ENCODE measurements around the gene KBTBD2.
A peak's percentile ranks its signal among the peaks of the same experiment; 100 is the strongest.
"Not testable (repeated sequence)": the region's sequence is repeated elsewhere in the genome, so short reads cannot be mapped to it uniquely, and the experiment has no call there.

Gene KBTBD2

DNA sequence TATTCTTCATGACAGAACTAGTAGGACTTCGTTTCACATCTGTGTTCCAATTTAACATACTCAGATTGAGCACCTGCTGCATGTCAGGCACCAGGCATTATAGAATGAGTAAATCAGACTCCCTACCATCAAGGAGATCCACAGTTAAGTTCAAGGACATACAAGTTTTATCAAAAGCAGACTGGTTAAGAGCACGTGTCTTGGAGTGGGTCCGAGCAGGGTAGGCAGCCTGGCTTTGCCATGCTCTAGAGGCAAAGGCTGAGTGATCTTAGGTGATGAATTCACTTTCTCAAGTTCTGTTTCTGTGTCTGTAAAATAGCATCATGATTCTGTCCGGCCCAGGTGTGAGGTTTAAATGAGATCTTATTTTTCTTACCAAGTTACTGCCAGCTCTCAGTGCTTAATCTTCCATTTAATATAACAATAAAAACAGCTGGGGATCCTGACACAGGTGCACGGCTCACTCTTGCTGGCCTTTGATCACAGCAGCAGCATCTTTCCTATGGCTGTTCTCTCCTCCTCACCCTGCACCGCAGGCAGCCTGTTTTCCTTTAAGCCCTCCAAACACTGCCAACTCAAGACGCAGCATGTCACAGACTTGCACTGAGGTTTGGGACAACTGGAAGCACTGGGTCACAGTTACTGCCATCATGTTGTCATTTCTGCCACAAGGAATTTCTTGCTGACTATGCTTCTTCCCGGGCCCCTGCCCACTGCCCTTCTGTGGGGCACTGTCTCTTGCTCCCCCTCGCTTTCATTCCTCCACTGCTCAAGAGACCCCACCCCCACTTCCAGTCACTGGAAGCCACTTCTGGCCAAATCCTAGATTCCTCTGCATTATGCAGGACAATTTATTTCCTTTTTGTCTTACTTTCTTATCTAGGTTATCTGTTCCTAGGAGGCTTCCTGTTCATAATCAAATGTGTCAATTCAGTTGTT, 35.5 kb downstream of the KBTBD2 start:
- DNase-seq (ENCODE audit: low read depth in 2 of 2): not testable (repeated sequence)

DNA sequence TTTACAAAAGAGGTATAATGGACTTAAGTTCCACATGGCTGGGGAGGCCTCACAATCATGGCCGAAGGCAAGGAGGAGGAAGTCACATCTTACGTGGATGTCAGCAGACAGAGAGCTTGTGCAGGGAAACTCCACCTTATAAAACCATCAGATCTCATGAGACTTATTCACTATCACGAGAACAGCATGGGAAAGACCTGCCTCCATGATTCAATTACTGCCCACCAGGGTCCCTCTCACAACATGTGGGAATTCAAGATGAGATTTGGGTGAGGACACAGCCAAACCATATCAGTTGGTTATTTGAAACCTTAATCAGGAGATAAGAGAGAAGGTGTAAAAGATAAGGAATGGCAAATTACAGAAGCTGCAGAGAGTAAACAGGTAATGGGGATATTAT, 40.9 kb downstream of the KBTBD2 start:
- DNase-seq (ENCODE audit: low read depth in 2 of 2): not testable (repeated sequence)

DNA sequence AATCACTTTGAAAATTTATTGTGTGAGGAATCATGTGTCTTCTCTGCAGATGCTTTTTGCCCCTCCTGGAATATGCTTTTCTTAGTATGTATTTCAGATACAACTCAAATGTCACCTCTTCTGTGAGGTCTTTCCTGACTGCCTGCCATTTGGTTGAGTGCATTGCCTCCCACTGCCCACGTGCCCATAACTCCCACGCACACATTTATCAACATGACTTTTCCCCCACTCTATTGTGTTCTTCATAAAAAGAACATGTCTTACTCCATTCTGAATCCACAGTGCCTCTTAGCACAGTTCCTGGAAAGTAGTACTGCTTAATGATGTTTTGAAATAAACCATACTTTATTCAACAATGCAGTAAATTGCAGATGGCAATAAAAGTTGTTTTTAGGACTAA, 42.9 kb downstream of the KBTBD2 start:
- DNase-seq (ENCODE audit: low read depth in 2 of 2): not testable (repeated sequence)

DNA sequence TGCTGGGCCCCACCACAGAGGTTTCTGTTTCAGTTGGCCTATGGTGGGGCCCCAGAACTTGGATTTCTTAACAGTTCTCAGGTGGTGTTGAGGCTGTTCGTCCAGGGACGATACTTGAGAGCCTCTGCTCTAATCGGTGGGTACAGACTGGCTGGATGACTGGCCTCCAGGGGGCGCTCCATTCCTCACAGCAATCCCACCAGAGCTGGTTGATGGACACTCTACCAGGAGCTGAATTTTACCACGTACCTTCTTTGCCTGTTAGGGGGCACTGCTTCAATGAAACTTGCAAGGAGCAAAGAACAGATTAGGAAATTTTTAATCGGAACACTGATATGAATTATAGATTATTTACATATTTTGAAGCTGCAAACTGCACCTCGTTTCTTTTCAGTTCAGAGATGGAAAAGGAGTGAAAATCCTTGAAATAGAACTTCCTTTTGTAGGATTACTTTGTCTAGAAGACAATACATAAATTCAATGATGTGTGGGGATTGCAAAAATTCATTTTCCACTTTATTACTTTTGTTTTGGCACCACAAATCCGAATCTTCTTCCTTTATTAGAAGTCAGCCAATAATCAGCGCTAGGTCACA, 44.8 kb downstream of the KBTBD2 start:
- DNase-seq (ENCODE audit: low read depth in 2 of 2): peak; percentile 86 to 90

DNA sequence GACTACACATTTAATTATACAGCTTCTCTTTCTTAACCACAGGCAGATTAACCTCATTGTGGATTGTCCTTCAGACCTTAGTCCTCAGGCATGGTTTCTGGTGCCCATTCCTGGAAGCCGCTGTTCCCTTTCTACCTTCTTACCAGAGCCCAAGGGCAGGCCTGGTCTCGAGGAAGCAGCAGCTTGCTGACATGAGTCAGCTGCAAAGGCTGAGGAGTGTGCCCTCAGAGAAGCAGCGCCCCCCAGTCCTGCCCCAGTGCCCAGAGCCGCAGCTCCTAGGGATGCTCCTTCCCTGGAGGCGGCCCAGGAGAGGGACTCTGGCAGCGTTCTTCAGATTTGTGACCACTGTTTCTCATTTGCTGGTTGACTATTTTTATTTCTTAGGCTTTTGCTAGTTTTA, 46.8 kb downstream of the KBTBD2 start:
- not testable (repeated sequence) for DNase-seq (ENCODE audit: low read depth in 2 of 2)

DNA sequence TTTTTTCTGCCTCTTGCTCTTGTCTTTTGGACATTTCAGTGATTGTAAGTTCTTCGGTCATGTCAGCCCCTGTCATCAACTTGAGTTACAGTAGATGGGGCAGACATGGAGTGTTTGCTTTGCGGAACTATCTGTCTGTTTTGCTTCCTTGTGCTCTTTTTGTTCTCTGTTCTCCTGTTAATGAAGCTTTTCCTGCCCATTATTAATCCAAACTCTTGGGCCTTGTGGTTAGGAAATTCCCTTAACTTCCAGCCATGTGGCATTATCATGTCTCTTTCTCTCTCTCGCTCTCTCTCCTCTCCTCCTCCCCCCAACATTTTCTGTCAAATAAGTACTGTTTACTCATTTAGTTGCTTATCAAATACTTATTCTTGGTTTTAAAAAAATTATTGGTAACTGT, 47.8 kb downstream of the KBTBD2 start:
- not testable (repeated sequence) for DNase-seq (ENCODE audit: low read depth in 2 of 2)

DNA sequence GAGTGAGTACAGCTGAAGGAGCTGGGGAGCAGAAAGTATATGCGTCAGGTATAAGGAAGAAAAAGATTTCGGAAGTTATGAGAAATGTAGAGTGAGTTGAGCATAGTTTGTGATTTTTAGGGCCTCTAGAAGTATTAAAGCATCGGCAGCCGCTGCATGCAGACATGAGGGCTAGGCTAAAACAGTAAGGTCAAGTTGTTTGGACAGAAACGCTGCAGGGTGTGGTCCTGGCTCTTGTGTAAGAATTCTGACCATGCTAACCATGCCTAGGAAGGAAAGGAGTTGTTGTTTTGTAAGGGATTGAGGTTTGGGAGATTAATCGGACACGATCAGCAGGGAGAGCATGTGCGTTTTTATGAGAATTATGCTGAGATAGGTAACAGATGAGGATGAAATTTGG, 51.7 kb downstream of the KBTBD2 start:
- DNase-seq (ENCODE audit: low read depth in 2 of 2): not testable (repeated sequence)

DNA sequence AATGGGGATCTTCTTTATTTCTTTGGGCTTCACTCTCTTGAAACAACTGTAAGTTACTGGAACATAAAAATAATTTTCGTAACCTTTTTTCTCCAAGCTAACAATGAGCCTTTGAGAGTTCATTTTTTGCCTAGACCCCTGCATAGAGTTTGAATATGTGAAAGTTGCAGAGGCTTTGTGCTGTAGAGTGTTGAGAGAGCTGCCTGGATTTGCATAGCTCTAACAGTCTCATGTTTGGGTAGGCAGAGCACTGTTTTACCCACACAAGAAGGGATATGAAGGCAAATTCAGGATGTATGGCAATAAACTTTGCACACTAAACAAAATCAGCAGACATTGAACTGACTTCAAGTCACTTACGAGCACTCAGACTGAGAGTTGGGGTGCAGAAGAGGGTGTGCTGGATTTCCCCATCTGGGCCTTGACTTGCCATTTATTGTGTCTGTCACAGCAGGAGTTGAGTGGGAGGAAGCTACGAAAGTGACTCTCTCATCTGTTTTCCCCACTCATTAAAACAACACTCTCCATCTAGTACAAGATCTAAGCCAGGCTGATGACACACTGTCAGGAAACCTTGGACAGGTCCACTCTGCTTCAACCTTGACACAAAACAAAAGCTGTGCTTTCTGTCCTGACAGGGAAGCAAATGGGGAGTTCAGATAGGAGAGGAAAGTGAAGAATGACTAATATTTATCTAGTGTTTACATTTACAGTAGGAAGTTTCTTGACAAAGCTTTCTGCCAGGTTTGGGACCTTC, 62.4 kb downstream of the KBTBD2 start:
- DNase-seq (ENCODE audit: low read depth in 2 of 2): not testable (repeated sequence)
